ENCODE measurements around the gene RALA.
"Not testable (repeated sequence)": the region's sequence is repeated elsewhere in the genome, so short reads cannot be mapped to it uniquely, and the experiment has no call there.

GRCh38 chr7:39693086-39693485 lies 69.7 kb downstream of the RALA start:
- not testable (repeated sequence) for TF ChIP-seq CTCF (optimal IDR thresholded peaks at IDR 0.05 in 1 of 3, IDR thresholded peaks at IDR 0.05 in 1 of 3, conservative IDR thresholded peaks at IDR 0.05 in 1 of 3; ENCODE audit: extremely low read depth in 1 of 3, insufficient read depth in 2 of 3, low read length in 3 of 3); EZH2 (IDR thresholded peaks at IDR 0.05; ENCODE audit: low read length)
